ENCODE results near the gene GLI3.

Gene GLI3

GRCh38 chr7:42235741-42236161 lies 1.3 kb downstream of the GLI3 start:
- no peak for DNase-seq

- no peak for DNase-seq
These were observed 2.3 kb downstream of the GLI3 start for GRCh38 chr7:42234736-42235135.

- DNase-seq: no peak
These were observed 3.2 kb downstream of the GLI3 start for GRCh38 chr7:42233695-42234331.

GRCh38 chr7:42233171-42233570 lies 3.8 kb downstream of the GLI3 start:
- no peak for DNase-seq

GRCh38 chr7:42232275-42232674 lies 4.7 kb downstream of the GLI3 start:
- DNase-seq: no peak

- no peak for DNase-seq
These were observed 5.8 kb downstream of the GLI3 start for GRCh38 chr7:42231043-42231787.

GRCh38 chr7:42227936-42228591 lies 8.9 kb downstream of the GLI3 start:
- no peak for DNase-seq

- no peak for DNase-seq
These were observed 9.5 kb downstream of the GLI3 start for GRCh38 chr7:42227541-42227935.

- no peak for DNase-seq
These were observed 10.0 kb downstream of the GLI3 start for GRCh38 chr7:42227021-42227420.

GRCh38 chr7:42226354-42226941 lies 10.6 kb downstream of the GLI3 start:
- no peak for DNase-seq

- DNase-seq: no peak
These were observed 12.5 kb downstream of the GLI3 start for GRCh38 chr7:42224391-42225003.

- DNase-seq: no peak
These were observed 14.1 kb downstream of the GLI3 start for GRCh38 chr7:42222891-42223290.

- DNase-seq: no peak
These were observed 14.9 kb downstream of the GLI3 start for GRCh38 chr7:42222125-42222524.

- no peak for DNase-seq
These were observed 15.7 kb downstream of the GLI3 start for GRCh38 chr7:42221304-42221703.

- DNase-seq: no peak
These were observed 17.6 kb downstream of the GLI3 start for GRCh38 chr7:42219447-42219846.

GRCh38 chr7:42218248-42218647 lies 18.8 kb downstream of the GLI3 start:
- DNase-seq: no peak

GRCh38 chr7:42217548-42217947 lies 19.5 kb downstream of the GLI3 start:
- no peak for DNase-seq

GRCh38 chr7:42217053-42217452 lies 20.0 kb downstream of the GLI3 start:
- no peak for DNase-seq

- no peak for DNase-seq
These were observed 22.8 kb downstream of the GLI3 start for GRCh38 chr7:42214060-42214679.

- DNase-seq: no peak
These were observed 23.9 kb downstream of the GLI3 start for GRCh38 chr7:42213093-42213492.

- no peak for DNase-seq
These were observed 24.4 kb downstream of the GLI3 start for GRCh38 chr7:42212541-42213090.

GRCh38 chr7:42211938-42212337 lies 25.1 kb downstream of the GLI3 start:
- no peak for DNase-seq

GRCh38 chr7:42210779-42211178 lies 26.2 kb downstream of the GLI3 start:
- no peak for DNase-seq

Measured in NCI-H446 treated with DMSO at 0.1 percent for 48 hours (cell line).